SK-N-SH (cell line): ENCODE results near the gene FSIP1.

Experiments
- CTCF ChIP-seq: fragments of 200-600 bp; sonication (generic); IDR thresholded peaks from 2 replicates; pipeline ENCODE4 v1.6.1; 2017; ENCODE audit warnings: antibody characterized with exemption, mild to moderate bottlenecking, moderate library complexity
- EZH2phosphoT487 ChIP-seq: fragments of 200-600 bp; sonication (generic); IDR thresholded peaks from 2 replicates; pipeline ENCODE4 v1.6.1; 2017; ENCODE audit warnings: low read depth, mixed run types, mild to moderate bottlenecking, antibody characterized with exemption, moderate library complexity, borderline replicate concordance
- FOXJ3 ChIP-seq: sonication (generic); formaldehyde crosslinking; IDR thresholded peaks from 2 replicates; pipeline ENCODE4 v1.5.1; 2020; ENCODE audit warnings: mild to moderate bottlenecking, missing genetic modification reagents
- JUND ChIP-seq: IDR thresholded peaks from 2 replicates; pipeline ENCODE4 v1.4.0; 2012
- MAX ChIP-seq: IDR thresholded peaks from 2 replicates; pipeline ENCODE4 v1.4.0; 2012; ENCODE audit warnings: low read depth
- RFX5 ChIP-seq: IDR thresholded peaks from 2 replicates; pipeline ENCODE4 v1.6.1; 2012; ENCODE audit warnings: mild to moderate bottlenecking, improper control_type of control experiment, low read length
- SMC3 ChIP-seq: IDR thresholded peaks from 2 replicates; pipeline ENCODE4 v1.6.1; 2012; ENCODE audit warnings: low read depth, low read length, improper control_type of control experiment
- TF ChIP-seq, protein P1 (sequence below): fragments of 150-350 bp; IDR thresholded peaks from 2 replicates; pipeline ENCODE4 v1.6.1; 2016; ENCODE audit warnings: mild to moderate bottlenecking, low read depth, low read length

DNA sequence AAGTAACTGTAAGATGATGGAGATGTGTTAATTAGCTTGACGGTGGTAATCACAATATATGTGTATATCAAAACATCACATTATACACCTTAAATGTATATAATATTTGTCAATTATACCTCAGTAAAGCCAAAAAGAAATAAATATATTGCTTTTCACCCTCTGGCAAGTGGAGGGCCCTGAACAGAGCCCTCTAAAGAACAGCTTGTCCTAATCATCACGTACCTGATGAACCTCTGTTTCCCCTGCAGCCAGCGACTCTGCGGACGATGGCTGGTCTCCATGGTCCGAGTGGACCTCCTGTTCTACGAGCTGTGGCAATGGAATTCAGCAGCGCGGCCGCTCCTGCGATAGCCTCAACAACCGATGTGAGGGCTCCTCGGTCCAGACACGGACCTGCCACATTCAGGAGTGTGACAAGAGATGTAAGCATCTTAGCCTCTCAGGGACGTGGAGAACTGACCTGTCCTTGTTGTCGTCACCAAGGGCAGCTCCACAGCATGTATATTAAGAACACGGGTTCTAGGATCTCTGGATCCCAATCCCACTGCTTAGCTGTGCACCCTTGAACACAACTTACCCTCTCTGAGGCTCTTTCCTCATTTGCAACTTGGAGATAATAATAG is 195.4 kb downstream of the FSIP1 start:
- TF ChIP-seq SMC3 (no peak), MAX (no peak), CTCF (no peak), JUND (no peak), EZH2phosphoT487 (no peak), RFX5 (no peak), FOXJ3 (no peak)
- TF ChIP-seq, protein P1, sequence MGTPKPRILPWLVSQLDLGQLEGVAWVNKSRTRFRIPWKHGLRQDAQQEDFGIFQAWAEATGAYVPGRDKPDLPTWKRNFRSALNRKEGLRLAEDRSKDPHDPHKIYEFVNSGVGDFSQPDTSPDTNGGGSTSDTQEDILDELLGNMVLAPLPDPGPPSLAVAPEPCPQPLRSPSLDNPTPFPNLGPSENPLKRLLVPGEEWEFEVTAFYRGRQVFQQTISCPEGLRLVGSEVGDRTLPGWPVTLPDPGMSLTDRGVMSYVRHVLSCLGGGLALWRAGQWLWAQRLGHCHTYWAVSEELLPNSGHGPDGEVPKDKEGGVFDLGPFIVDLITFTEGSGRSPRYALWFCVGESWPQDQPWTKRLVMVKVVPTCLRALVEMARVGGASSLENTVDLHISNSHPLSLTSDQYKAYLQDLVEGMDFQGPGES: no peak
